Measurements from ENCODE around the gene KLF12. TPM values are rescaled to one million over a fixed set of nuclear protein-coding genes. Genes with fewer than 3 reads are reported as not detected.

Gene KLF12
- total and polyA plus RNA-seq, 3 donors from 2014 or later: 3.8 to 10.8 (median 8.5) TPM

- DNase-seq: no peak
- Histone ChIP-seq H3K27ac (no peak overlapping the region), H3K4me1 (no peaks in the 10 kb centered on the region), H3K27me3 (no peaks in the 10 kb centered on the region), H3K9me3 (no peaks in the 10 kb centered on the region), H3K4me3 (no peak overlapping the region), H3K36me3 (ENCODE audit: low read depth, missing control alignments) (no peaks in the 10 kb centered on the region)
- TF ChIP-seq CTCF (IDR thresholded peaks at IDR 0.05) (no peak), POLR2A (IDR thresholded peaks at IDR 0.05) (no peak)
- WGBS, 2 donors: 96 to 98% methylated on average over 3 of the region's 3 CpGs
- intact Hi-C loops (cut with DNase I; ENCODE audit: low total_unique reads): no loop called here
Measured at GRCh38 chr13:74107598-74107997, 26.6 kb downstream of the KLF12 start.

GRCh38 chr13:74105871-74106270 is 28.3 kb downstream of the KLF12 start:
- Histone ChIP-seq H3K27ac (no peak overlapping the region), H3K4me3 (no peak overlapping the region), H3K4me1 (no peaks in the 10 kb centered on the region), H3K36me3 (ENCODE audit: low read depth, missing control alignments) (no peaks in the 10 kb centered on the region), H3K9me3 (no peaks in the 10 kb centered on the region), H3K27me3 (no peaks in the 10 kb centered on the region)
- no peak for DNase-seq
- TF ChIP-seq CTCF (IDR thresholded peaks at IDR 0.05) (no peak), POLR2A (IDR thresholded peaks at IDR 0.05) (no peak)
- intact Hi-C loops (cut with DNase I; ENCODE audit: low total_unique reads): no loop called here

GRCh38 chr13:74104661-74105275 is 29.4 kb downstream of the KLF12 start:
- DNase-seq: no peak
- intact Hi-C loops (cut with DNase I; ENCODE audit: low total_unique reads): no loop called here
- WGBS, 2 donors: 83 to 85% methylated on average over 3 of the region's 3 CpGs

GRCh38 chr13:74103970-74104555 is 30.1 kb downstream of the KLF12 start:
- H3K27ac ChIP-seq: no peak overlapping the region

More at GRCh38 chr13:74104661-74105275, 29.4 kb downstream of the KLF12 start:
- H3K36me3 ChIP-seq (ENCODE audit: low read depth, missing control alignments): no peaks in the 10 kb centered on the region
- no peak overlapping the region for H3K4me3 ChIP-seq
- no peaks in the 10 kb centered on the region for H3K27me3 ChIP-seq
- H3K27ac ChIP-seq: no peak overlapping the region
- H3K4me1 ChIP-seq: no peaks in the 10 kb centered on the region
- no peaks in the 10 kb centered on the region for H3K9me3 ChIP-seq
- TF ChIP-seq CTCF (IDR thresholded peaks at IDR 0.05) (no peak), POLR2A (IDR thresholded peaks at IDR 0.05) (no peak)

More at GRCh38 chr13:74103970-74104555, 30.1 kb downstream of the KLF12 start:
- TF ChIP-seq POLR2A (IDR thresholded peaks at IDR 0.05) (no peak), CTCF (IDR thresholded peaks at IDR 0.05) (no peak)
- Histone ChIP-seq H3K4me3 (no peak overlapping the region), H3K9me3 (no peaks in the 10 kb centered on the region), H3K4me1 (no peaks in the 10 kb centered on the region), H3K27me3 (no peaks in the 10 kb centered on the region), H3K36me3 (ENCODE audit: low read depth, missing control alignments) (no peaks in the 10 kb centered on the region)
- intact Hi-C loops (cut with DNase I; ENCODE audit: low total_unique reads): no loop called here
- DNase-seq: no peak
- 67 to 80% methylated on average over 3 of the region's 3 CpGs for WGBS, 2 donors

Data from testis (tissue), 3 donors.